G401.6 (cell line): ENCODE results near the gene METTL13.
"Not testable (repeated sequence)": the region's sequence is repeated elsewhere in the genome, so short reads cannot be mapped to it uniquely, and the experiment has no call there.

ENCODE experiments used
- FAIRE-seq: peaks from 2 replicates; lab custom pipeline; 2012; peaks lifted over from hg19 to GRCh38; lab: Jason Lieb, UNC

METTL13 gene

GRCh38 chr1:171769754-171770153 lies 11.7 kb upstream of the METTL13 start:
- no peak for FAIRE-seq

- no peak for FAIRE-seq
These were observed 9.1 kb upstream of the METTL13 start for GRCh38 chr1:171772312-171772711.

DNA sequence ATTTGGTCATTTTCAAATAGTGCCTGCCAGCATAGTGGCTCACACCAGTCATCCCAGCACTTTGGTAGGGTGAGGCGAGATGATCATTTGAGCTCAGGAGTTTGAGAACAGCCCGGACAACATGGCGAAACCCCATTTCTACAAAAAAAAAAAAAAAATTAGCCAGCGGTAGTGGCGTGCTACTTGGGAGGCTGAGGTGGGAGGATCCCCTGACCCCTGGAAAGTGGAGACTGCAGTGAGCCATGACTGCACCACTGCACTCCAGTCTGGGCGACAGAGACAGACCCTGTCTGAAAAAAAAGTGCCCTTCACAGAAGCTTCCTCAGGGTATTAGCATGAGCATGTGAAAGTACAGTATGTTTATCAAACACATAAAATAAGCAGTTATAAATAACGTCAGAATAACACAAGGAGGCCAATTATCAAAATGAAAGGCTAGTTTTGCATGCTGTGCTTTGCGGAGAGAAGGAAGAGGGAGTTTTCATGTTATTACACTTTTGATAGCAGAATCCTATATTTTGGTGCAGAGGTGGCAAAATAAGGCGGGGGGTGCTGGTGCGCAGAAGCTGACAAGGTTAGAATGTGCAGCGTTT lies 781 bp upstream of the METTL13 start:
- FAIRE-seq, result no peak

GRCh38 chr1:171783816-171784530 lies 2.5 kb downstream of the METTL13 start:
- no peak for FAIRE-seq

GRCh38 chr1:171784784-171785183 lies 3.3 kb downstream of the METTL13 start:
- FAIRE-seq, result no peak

- no peak for FAIRE-seq
These were observed 4.3 kb downstream of the METTL13 start for GRCh38 chr1:171785766-171786165.

- FAIRE-seq, result no peak
These were observed 5.1 kb downstream of the METTL13 start for GRCh38 chr1:171786534-171786933.

DNA sequence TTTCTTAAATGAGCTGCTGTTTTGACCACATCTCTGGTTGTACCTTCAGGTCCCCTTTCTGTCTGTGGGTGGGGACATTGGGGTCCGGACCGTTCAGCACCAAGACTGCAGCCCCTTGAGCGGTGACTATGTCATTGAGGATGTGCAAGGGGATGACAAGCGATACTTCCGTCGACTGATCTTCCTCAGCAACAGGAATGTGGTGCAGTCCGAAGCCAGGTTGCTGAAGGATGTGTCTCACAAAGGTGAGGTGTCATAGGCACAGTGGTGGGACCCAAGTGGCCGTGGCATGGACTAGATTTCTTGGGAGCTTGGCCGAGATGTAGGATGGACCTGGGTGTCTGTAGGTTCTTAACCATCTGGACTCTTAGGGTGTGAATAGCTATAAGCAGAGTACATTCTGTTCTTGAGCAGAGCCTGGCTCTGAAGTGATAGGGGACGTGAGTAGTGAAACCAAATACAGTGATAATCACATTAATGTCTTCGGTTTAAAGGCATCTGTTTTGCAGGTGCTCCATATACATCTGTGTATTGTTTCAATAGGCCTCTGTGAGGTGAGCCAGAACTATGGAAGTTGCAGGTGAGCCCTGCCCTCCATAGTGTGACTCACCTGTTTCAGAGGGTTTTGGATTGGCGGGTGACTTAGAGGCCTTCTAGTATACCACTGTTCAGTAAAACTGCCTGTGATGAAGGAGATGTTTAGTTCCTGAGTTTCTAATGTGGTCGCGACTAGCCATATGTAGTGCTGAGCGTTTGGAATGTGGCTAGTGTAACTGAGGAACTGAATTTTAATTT lies 6.4 kb downstream of the METTL13 start:
- no peak for FAIRE-seq

GRCh38 chr1:171788696-171789095 lies 7.2 kb downstream of the METTL13 start:
- no peak for FAIRE-seq

DNA sequence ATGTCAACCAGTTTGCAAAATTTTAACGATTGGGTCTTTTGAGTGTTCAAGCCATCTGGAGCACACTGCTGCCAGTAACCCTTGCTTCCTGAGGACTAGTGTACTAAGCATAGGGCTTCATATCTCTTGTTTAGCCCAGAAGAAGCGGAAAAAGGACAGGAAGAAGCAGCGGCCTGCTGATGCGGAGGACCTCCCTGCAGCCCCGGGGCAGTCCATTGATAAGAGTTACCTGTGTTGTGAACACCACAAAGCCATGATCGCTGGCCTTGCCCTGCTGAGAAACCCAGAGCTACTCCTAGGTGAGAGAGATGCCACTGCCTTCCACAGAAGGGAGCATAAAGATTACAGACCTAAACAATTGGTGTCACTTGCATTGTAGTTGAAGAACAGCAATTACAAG lies 8.9 kb downstream of the METTL13 start:
- FAIRE-seq, result no peak

GRCh38 chr1:171792656-171793369 lies 11.4 kb downstream of the METTL13 start:
- no peak for FAIRE-seq

DNA sequence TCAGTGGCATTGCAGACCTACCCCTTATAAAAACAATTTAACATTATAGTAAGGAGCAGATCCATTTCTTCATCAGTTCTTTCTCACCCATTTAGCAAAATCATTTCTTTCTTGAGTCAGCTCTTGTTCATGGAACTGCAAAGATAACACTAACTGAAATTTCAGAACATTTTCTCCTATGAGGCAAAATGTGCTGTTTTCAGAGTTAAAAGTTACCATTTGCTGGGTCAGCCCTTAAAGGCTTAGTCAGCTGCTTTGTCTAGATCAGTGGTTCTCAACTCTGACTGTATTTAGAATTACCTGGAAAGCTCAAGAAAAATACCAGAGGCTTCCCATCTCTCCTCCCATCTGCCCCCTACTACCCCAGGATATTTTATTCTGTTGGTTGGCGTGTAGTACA lies 12.2 kb downstream of the METTL13 start:
- FAIRE-seq, result no peak

DNA sequence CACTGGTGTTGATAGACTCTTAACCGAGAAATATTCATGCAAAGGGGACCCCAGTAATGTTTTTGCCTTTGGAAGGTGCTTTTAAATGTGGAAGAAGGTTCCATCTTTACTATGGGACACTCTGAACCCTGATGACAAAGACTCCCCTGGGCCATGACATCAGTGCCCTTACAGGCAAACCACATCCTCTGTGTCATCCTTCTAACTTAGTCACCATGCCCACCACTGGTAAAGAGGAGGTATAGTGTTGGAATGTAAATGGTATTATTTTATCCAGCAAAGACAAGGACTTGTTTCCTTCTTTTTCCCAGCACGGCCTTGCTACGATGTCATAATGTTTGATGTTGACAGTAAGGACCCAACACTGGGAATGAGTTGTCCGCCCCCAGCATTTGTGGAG lies 12.6 kb downstream of the METTL13 start:
- FAIRE-seq, result no peak

- no peak for FAIRE-seq
These were observed 15.1 kb downstream of the METTL13 start for GRCh38 chr1:171796592-171796991.

GRCh38 chr1:171798311-171798710 lies 16.9 kb downstream of the METTL13 start:
- FAIRE-seq, result no peak

- no peak for FAIRE-seq
These were observed 17.3 kb downstream of the METTL13 start for GRCh38 chr1:171798765-171799164.

DNA sequence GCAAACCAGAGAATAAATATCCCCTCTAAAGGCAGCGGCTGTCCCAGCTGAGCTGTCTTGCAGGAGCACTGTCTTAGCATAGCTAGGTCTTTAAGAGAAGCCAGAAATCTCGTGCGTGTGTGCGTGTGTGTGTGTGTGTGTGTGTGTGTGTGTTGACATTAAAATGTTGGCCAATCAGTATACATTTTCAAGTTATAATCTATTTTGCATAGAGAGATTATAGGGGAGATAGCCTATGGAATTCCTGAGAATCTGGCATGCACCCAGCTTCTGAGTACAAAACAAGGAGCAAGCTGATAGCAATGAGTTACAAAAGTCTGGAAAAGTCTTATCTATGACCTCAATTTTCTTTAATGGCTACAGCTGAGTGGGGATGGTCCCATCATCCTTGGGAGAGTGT lies 17.7 kb downstream of the METTL13 start:
- FAIRE-seq, result no peak

DNA sequence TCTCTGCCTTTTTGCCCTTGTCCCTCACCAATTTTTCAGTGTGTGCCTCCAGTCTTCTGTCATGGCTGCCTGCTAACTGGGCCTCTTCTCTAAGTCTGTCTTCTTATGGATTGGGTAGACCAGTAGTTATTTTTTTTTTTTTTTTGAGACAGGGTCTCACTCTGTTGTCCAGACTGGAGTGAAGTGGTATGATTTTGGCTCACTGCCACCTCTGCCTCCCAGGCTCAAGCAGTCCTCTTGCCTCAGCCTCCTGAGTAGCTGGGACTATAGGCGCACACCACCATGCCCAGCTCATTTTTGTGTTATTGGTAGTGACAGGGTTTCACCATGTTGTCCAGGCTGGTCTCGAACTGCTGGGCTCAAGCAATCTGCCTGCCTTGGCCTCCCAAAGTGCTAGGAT lies 18.2 kb downstream of the METTL13 start:
- not testable (repeated sequence) for FAIRE-seq

DNA sequence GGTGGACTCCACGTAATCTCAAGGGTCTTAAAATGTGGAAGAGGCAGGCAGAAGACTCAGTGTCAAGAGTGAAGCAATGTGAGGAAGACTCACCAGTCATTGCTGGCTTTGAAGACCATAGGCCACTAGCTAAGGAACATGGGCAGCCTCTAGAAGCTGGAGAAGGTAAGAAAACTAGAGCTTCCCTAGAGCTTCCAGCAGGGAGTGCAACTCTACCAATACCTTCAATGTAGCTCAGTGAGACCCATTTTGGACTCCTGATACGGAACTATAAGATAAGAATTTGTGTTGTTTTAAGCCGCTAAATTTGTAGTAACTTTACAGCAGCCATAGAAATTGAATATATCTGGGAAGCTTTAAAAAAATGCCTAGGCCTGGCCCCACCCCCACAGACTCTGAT lies 18.9 kb downstream of the METTL13 start:
- FAIRE-seq, result no peak

- no peak for FAIRE-seq
These were observed 19.4 kb downstream of the METTL13 start for GRCh38 chr1:171800851-171801250.

DNA sequence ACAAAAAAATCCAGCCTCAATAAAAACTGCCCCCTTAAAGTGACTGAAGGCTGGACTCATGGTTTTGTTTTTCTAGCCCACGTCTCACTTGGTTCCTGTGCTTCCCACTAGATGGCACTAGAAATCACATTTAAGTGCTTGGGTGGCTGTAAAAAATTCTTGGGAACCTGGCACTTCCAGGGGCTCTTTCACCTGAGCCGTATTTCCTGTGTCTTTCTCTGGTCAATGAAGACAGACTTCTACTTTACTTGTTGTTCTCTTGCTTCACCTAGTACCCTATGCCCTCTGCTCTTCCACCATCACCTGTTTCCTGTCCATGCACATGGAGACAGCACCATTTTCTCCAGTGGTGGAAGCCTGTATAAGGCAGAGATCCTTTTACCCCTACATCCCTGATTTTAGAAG lies 20.0 kb downstream of the METTL13 start:
- FAIRE-seq, result peak; percentile 89

- no peak for FAIRE-seq
These were observed 20.7 kb downstream of the METTL13 start for GRCh38 chr1:171802207-171802606.

- FAIRE-seq, result no peak
These were observed 21.6 kb downstream of the METTL13 start for GRCh38 chr1:171803045-171803444.
